ENCODE results near the gene TPM2. TPM values are rescaled to one million over a fixed set of nuclear protein-coding genes. Genes with fewer than 3 reads are reported as not detected.

Gene TPM2
- total RNA-seq, 4 donors from 2014 or later: 86.2 to 269 (median 115) TPM

DNA sequence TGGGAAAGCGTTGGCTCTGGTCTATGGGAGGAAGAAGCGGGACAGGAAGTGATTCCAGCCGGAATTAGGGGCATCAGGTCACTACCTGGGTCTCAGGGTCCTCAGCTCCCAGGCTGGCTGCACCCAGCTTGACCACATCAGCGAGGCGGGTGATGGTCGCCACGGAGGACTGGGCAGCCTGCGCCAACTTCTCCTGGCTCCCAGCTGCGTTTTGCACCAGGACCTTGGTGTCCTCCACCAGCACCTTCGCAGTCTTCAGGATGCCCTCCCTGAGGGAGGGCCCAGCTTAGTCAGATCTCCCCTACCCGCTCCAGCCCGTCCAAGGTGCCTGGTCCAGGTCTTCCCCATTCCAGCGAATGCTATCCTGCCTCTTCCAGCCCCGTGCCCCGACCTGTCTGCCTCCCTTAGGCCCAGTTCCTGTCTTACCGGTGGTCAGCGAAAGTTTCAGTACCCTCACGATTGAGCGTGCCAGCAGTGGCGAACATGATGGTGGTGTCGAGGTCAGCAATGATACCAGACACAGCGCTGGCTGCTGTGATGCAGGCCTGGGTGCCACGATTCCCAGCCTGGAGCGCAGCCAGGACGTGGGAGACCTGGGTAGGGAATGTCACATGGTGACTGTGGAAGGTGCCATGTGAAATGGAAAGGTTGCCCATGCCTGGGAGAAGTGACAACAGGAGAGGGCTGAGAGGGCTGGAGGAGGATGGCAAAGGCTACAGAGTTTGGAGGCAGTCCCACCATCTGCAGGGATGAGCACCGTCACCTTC is 14.4 kb upstream of the TPM2 start:
- TF ChIP-seq, protein P1, sequence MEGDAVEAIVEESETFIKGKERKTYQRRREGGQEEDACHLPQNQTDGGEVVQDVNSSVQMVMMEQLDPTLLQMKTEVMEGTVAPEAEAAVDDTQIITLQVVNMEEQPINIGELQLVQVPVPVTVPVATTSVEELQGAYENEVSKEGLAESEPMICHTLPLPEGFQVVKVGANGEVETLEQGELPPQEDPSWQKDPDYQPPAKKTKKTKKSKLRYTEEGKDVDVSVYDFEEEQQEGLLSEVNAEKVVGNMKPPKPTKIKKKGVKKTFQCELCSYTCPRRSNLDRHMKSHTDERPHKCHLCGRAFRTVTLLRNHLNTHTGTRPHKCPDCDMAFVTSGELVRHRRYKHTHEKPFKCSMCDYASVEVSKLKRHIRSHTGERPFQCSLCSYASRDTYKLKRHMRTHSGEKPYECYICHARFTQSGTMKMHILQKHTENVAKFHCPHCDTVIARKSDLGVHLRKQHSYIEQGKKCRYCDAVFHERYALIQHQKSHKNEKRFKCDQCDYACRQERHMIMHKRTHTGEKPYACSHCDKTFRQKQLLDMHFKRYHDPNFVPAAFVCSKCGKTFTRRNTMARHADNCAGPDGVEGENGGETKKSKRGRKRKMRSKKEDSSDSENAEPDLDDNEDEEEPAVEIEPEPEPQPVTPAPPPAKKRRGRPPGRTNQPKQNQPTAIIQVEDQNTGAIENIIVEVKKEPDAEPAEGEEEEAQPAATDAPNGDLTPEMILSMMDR (IDR thresholded peaks at IDR 0.05; ENCODE audit: low read depth): no peak

DNA sequence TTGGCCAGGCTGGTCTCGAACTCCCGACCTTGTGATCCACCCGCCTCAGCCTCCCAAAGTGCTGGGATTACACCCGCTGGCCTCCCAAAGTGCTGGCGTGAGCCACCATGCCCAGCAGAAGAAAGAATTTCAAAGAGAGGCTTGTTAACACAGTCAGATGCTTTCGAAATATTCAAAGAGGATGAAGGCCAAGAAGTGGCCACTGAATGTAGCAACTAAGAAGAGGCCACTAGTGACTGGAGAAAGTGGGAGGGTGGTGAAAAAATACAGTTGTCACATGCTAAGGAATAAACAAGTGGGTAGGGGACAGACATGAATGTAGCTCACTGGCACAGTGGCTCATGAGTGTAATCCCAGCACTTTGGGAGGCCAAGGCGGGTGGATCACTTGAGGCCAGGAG is 13.0 kb upstream of the TPM2 start:
- TF ChIP-seq, protein P1 (IDR thresholded peaks at IDR 0.05; ENCODE audit: low read depth): no peak

DNA sequence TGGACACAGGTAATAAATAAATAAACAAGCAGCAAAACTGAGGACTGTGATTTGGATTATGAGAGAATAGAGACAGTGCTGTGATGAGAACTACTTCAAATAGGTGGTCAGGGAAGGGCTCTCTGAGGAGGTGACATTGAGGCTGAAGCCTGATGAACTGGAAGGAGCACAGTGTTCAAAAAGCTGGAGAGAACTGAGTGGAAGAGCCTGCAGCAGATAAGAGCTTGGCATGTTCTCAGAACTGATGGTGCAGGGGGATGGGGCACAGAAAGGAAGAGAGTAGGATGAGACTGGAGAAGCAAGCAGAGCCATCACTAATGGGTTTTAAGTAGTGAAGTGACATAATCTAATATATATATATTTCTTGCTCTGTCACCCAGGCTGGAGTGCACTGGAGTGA is 11.2 kb upstream of the TPM2 start:
- TF ChIP-seq, protein P1 (IDR thresholded peaks at IDR 0.05; ENCODE audit: low read depth): no peak

DNA sequence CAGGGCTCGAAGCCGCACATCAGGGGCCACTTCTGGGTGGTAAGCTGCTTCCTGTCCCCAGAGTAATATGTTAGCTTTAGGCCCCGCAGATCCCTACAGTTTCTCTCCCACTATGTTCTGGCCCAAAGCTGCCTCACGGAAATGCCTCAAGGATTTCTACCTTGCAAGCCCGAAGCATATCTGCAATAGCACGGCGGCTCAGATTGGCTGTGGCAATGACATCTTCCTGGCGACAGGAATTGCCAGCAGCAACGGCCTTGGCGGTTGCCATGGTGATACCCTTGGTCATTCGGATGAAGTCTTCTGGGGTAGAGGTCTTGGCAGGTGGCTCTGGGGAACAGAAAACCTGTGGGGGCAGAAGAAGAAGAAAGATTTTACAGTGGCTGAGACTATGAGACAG is 10.3 kb upstream of the TPM2 start:
- TF ChIP-seq, protein P1 (IDR thresholded peaks at IDR 0.05; ENCODE audit: low read depth): no peak

DNA sequence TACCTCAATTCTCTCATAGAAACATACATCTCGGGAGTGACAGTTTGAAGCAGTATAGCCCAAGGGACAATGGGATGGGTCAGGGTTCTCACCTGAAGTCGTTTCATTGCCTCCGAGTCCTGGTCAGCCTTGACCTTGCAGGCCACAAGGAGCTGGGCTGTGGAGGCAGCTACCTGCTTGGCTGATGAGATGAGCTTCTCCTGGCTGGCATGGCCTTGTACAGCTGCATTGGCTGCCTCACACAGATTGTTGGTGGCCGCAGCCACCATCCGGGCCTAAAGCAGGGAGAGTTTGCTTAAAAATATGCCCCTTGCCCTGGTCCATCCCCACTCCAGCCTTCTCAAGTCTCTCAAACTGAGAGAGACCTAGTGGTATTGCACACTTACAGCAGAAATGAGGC is 8.5 kb upstream of the TPM2 start:
- TF ChIP-seq, protein P1 (IDR thresholded peaks at IDR 0.05; ENCODE audit: low read depth): no peak

DNA sequence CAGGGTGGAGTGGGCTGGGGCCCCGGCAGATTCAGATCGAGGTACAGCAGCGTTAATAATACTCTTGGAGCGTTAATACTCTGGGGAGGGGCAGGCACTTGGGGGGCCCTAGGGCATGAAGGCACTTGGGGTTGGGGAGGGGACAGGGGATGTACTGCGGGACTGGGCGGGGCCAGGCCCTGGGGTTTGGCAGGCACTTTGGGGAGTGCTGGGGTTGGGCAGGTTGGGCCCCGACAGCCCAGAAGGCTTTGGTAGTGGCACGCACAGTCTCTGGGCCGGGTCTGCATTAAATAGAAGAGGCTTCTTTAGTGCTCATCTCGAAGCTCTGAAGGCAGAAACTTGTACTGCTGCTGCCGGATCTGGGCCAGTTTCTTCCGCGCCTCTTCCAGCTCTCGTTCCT is 7.8 kb upstream of the TPM2 start:
- TF ChIP-seq, protein P1 (IDR thresholded peaks at IDR 0.05; ENCODE audit: low read depth): no peak

DNA sequence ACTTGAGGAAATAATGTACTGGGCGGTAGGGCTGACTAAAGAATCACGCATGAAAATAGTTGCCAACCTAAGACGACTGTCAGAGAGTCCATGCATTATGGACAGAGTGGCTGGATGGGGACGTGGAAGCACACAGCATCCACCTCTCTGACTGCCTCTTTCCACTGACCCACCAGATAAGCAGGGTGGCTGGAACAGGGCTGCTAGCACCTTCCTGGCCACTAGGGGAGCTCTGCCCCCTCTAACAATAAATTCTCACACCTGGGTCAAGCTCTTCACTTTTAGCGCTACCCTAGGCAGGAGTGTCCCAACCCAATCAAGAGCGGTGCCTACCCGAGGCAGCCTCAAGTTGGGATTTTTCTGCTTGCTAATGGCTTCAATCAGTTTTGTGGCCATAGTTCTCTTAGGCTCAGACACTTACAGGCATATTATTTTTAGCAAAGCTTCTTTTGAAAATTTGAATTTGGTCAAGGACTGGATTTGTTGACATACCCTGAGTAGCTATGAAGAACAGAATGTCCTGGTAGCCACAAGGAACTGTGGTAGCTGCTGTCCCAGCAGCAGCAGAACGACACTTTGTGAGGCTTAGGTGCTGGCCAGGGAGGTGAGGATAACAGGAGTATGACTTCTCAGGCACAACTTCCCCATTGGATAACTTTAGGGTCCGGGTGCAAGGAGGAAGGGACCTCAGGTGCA is 6.9 kb upstream of the TPM2 start:
- TF ChIP-seq, protein P1 (IDR thresholded peaks at IDR 0.05; ENCODE audit: low read depth): no peak

Measured in subcutaneous adipose tissue (tissue), 4 donors.